ENCODE results near the gene DPH1.

- TF ChIP-seq CTCF (IDR thresholded peaks at IDR 0.05; ENCODE audit: low read depth, low read length, poor library complexity, severe bottlenecking): no peak
- TF ChIP-seq EZH2phosphoT487 (IDR thresholded peaks at IDR 0.05; ENCODE audit: borderline replicate concordance, low read length): no peak
Measured at GRCh38 chr17:2041561-2042389, 11.8 kb downstream of the DPH1 start, which contains the start of gene OVCA2.

Measured in DOHH2 (cell line).